Measurements from ENCODE around the gene OR13A1.
"Not testable (repeated sequence)": the region's sequence is repeated elsewhere in the genome, so short reads cannot be mapped to it uniquely, and the experiment has no call there.

OR13A1 gene

DNA sequence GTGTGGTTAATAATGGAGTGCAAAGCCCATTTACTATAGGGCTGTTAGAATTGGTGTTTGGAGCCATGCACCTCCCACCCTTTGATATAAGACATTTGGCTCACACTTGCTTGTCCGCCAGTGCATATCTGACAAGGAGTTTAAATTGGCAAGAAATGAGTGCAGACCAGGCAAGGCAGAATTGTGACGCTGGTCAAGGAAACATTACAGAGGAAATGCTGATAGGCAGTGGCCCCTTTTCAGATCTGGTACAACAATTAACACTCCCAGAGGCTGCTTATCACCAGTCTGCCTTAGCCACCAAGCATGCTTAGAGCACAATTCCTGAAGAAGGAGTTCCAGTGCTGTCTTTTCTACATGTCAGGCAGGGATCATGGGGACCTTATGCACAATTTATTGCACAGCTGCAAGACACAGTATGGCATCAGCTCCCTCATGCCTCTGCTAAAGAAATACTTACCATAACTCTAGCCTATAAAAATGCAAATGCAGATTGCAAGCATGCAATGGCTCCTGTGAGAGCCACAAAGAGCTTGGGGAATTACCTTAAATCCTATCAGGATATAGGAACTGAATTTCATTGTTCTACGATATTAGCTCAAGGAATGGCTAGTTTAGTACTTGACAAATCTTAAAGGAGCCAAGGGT, 35.2 kb downstream of the OR13A1 start:
- DNase-seq (ENCODE audit: low spot score), result no peak

DNA sequence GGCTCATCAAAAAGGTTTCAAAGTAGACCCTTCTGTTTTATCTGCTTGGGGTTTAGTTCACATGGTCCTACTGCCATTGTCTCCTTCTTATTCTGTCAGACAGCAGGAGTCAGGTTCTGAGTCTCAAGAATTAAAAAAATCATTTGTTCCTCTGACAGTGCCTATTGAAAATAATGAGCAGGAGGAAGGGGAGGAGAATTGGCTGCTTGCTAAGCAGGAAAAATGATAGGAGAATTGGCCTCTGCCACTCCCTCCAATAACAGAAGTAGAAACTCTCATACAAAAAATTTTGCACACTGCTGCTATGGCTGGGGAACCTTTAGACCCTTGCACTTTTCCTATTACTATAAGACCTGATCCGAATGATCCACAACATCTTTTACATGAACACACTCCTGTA, 35.7 kb downstream of the OR13A1 start:
- DNase-seq (ENCODE audit: low spot score), result no peak

DNA sequence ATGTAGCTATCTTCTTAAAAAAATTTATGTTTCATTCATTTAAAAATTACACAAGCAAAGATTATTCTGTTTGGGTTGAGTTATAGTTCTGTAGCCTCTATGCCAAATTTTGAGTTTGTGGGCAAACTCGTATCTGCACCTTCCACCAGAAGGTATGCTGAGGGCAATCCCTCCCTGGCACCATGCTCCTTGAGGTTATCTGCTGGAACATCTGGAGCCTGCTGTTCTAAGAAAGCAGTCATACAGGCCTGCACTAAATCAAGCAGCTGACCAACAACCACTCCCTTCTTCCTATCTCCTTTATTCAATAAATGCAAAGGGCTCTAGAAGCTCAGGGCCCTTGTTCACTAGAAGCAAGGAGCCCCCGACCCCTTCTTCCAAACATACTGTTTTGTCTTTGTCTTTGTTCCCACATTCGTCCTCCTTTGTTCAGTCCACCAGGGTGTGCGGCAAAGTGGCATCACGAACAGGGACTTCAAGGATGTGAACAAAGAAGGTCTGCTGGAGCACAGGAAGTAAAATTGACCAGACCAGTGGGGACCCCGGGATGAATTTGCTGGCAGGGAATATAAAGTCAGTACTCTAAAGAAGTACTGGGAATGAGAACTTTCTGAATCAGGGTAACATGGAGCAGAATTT, 36.4 kb downstream of the OR13A1 start:
- no peak for DNase-seq (ENCODE audit: low spot score)

DNA sequence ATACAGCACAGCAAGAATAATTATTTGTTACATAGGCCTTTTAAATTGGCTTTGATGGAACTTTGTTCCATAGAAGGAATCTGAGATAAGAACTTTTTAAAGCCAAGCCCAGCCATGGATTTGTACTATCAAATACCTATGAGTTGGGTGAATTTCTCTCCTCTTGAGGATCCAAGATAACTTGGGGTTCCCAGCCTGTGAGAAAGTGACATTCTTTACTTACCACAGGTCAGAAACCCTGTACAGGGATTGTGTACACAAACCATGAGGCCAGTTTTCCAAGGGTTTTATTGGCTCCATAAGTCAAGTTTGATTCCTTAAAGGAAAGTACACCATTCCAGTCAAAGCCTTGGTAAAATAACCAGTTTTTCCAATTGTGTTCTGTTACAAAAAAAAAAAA, 39.3 kb downstream of the OR13A1 start:
- DNase-seq (ENCODE audit: low spot score), result not testable (repeated sequence)

DNA sequence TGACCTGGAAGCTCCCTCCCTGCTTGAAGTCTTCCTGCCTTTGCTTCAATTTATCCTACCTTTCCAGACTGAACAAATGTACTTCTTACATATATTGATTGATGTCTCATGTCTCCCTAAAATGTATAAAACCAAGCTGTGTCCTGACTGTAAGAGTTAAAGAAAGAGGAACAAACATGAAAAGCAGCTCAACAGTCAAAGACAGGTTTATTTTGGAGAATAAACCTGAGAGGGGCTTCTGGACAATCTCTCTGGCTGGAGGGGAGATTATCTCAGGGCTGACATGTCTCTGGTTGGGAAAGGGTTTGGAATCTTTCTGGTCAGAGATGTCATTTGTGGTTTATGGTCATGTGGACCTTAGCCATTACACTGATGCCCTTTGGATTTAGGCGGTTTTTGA, 41.0 kb downstream of the OR13A1 start:
- DNase-seq (ENCODE audit: low spot score), result no peak

DNA sequence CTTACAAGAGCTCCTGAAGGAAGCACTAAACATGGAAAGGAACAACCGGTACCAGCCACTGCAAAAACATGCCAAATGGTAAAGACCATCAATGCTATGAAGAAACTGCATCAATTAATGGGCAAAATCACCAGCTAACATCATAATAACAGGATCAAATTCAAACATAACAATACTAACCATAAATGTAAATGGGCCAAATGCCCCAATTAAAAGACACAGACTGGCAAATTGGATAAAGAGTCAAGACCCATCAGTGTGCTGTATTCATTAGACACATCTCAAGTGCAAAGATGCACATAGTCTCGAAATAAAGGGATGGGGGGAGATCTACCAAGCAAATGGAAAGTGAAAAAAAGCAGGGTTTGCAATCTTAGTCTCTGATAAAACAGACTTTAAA, 47.6 kb downstream of the OR13A1 start:
- DNase-seq (ENCODE audit: low spot score), result not testable (repeated sequence)

DNA sequence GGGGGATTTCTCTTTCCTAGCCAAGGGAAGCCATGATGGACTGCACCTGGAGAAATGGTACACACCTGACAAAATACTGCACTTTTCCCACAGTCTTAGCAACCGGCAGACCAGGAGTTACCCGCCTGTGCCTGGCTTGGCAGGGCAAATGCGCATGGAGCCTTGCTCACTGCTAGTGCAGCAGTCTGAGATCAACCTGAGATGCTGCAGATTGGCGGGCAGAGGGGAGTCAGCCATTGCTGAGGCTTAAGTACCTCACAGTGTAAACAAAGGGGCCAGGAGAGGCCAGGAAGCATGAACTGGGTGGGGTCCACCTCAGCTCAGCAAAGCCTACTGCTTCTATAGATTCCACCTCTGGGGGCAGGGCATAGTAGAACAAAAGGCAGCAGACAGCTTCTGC, 49.4 kb downstream of the OR13A1 start:
- no peak for DNase-seq (ENCODE audit: low spot score)

DNA sequence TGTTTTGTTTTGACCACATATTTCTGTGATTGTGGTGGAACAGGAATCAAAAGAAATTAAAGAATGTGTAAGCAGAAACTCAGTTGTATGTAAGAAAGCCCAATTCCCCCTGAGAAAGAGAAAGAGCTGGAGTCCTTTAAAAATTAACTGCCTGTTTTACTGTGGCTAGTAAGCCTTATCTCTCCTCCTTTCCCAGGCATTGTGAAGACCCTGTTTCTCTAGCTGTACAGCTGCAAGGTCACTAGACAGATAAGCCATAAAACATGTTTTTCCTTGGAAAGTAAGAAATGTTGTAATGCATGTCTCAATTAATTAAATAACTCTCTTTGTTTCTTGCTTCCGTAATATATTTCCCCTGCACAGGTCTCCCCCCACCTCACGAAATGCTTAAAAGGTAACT, 53.5 kb downstream of the OR13A1 start:
- DNase-seq (ENCODE audit: low spot score), result no peak

DNA sequence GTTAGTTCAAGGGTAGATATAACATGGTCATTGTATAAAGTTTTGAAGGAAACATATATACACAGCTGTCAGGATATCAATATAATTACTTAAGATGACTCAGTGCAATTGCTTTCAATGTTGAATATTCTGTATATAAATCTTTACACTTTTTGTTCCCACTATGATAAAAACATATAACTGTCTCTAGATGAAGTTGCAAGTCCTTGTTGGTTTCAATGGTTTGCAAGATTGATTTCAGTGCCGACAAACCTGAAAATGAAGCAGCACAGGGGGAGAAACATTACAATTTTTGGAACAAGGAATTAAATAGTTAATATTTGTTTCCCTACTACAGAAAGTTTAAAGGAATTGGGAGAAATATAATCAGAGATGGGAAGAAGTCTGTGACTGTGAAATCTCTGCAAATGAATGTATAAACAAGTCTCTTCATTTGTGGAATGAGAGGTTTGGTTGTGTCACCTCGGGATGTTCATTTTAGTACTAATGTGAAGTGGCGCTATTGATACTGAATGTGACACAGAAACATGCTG, 54.1 kb downstream of the OR13A1 start:
- DNase-seq (ENCODE audit: low spot score), result no peak

DNA sequence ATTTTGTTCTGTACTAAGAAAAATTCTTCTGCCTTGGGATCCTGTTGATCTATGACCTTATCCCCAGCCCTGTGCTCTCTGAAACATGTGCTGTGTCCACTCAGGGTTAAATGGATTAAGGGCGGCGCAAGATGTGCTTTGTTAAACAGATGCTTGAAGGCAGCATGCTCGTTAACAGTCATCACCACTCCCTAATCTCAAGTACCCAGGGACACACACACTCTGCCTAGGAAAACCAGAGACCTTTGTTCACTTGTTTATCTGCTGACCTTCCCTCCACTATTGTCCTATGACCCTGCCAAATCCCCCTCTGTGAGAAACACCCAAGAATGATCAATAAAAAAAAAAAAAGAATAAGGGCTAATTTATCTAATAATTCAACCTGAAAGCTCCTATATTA, 54.8 kb downstream of the OR13A1 start:
- DNase-seq (ENCODE audit: low spot score), result not testable (repeated sequence)

DNA sequence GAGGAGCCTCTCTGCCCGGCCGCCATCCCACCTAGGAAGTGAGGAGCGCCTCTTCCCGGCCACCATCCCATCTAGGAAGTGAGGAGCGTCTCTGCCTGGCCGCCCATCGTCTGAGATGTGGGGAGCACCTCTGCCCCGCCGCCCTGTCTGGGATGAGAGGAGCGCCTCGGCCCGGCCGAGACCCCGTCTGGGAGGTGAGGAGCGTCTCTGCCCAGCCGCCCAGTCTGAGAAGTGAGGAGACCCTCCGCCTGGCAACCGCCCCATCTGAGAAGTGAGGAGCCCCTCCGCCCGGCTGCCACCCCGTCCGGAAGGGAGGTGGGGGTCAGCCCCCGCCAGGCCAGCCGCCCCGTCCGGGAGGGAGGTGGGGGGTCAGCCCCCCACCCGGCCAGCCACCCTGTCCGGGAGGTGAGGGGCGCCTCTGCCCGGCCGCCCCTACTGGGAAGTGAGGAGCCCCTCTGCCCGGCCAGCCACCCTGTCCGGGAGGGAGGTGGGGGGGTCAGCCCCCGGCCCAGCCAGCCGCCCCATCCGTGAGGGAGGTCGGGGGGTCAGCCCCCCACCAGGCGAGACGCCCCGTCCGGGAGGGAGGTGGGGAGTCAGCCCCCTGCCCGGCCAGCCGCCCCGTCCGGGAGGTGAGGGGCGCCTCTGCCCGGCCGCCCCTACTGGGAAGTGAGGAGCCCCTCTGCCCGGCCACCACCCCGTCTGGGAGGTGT, 55.5 kb downstream of the OR13A1 start:
- not testable (repeated sequence) for DNase-seq (ENCODE audit: low spot score)

DNA sequence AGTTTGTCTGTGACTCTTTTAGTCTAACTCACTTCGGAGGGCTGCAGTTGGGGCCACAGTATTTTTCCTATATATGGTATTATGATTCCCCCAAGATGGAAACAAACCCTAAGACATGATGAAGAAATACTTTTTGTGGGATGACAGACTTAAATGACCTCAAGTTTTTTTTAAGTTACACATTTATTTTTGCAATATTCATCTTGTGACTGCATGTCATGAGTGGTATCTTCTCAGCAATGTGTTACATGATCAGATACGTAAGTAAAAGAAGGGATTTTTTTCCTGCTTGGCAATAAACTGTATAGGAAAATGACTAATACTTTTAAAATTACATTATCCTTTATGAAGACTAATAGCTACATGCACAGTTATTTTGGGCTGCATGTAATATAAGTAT, 57.8 kb downstream of the OR13A1 start:
- no peak for DNase-seq (ENCODE audit: low spot score)

DNA sequence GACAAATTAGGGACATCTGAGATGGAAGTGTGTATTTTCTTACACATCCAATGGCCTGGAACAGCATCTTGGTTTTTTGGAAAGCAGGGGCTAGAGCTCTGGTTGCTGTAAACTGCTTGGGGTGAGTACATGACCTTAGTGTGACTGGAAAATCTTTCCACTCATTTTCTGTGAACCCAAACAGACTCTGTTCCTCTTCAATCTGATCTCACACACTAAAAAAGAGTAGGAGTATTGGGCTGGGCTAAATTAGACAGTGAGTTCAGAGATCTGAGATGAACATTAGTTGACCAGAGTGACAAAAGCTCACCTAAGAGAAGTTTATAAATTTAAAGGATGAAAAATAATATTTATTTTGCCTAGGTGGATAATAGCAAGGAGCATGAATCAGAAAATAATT, 59.2 kb downstream of the OR13A1 start:
- DNase-seq (ENCODE audit: low spot score), result no peak

DNA sequence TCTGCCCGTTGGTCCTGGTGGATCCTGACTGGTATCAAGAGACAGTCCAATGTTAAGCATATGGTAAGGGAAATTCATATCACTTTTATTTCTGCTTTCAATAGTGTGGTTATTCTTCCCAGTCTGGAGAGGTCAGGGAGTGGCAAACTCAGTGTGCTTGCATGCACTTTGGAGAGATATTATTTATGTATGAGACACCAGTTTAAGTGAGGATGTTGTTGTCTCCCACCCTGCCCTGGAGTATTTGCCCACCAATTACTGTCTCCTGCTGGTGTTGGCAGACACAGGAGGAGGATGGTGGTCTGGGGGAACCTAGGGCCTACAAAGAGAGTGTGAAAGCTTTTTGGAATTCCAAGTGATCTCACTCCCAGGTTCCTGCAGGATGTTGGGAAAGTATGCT, 59.7 kb downstream of the OR13A1 start:
- DNase-seq (ENCODE audit: low spot score), result no peak

DNA sequence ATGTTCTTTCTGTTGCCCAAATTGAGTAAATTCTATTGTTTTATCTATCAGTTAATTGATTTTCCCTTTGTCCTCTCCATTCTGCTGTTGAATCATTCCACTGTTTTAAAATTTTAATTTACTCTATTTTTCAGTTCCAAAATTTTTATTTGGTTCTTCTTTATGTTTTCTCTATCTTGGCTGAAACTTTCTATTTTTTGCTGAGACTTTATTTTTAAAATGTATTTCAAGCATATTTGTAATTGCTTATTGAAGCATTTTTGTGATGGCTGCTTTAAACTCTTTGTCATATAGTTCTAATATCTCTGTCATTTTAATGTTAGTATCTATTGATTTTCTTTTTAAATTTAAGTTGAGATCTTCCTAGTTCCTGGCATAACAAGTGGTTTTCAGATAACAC, 60.5 kb downstream of the OR13A1 start:
- DNase-seq (ENCODE audit: low spot score), result no peak

DNA sequence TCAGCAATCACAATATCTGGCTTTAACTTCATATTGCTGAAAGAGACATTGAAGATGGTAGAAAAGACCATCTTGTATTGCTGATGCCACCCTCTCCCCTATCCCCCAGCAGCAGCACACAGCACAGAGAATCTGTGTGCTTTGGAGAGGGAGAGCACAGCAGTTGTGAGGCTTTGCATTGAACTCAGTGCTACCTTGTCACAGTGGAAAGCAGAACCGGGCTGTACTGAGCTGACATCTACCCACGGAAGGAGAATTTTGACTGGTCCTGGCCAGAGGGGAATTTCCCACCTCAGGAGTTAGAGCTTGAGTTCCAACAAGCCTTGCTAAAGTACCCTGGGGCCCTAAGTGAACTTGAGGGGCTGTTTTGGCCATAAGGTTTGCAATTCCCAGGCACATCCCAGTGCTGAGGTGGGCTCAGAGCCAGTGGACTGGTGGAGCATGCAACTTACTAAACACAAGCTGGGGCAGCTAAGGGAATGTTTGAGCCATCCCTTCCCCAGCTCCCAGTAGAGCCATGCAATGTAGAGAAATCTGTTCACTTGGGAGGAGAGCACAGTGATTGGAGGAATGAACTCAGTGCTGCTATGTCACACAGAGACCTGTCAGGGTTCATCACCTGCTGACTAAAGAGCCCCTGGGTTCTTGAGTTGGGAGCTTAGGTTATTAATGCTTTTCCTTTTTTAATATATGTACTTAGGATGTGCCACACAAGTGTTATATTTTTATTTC, 62.1 kb downstream of the OR13A1 start:
- DNase-seq (ENCODE audit: low spot score), result no peak

All from CD4-positive, alpha-beta T cell treated with Interleukin-2 at 100 ng/mL for 4 hours (primary cell).